ENCODE data around the gene PDPR.

DNA sequence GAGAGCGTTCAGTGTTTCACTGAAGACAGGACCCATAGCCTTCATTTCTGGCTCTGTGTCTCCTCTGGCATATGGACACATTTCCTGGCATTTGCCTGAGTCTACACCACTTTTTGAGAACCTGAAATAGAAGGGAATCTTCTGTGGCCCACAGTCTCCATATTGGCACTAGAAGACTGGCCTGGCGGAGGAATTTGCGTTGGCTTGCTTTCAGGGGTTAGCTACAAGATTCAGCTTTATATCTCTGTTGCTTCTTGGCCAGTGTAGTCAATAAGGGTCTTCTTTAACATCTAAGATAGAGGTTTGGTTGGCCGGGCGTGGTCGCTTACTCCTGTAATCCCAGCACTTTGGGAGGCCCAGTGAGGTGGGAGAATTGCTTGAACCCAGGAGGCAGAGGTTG, 46.7 kb downstream of the PDPR start:
- TF ChIP-seq CTCF (IDR thresholded peaks at IDR 0.05) = no peak
- no peak for TF ChIP-seq POLR2A (IDR thresholded peaks at IDR 0.05)

Measured in breast epithelium (tissue), 3 donors.